H1 (cell line): ENCODE measurements around the gene HLA-C. TPM values are rescaled to one million over a fixed set of nuclear protein-coding genes. Genes with fewer than 3 reads are reported as not detected.

Experiments
- CTCF ChIA-PET: fragments of 300-600 bp; sonication (Branson Sonifier 250); formaldehyde crosslinking; loops from one replicate; lab custom pipeline; 2021; ENCODE audit not compliant: partially characterized antibody; lab: Charles Lee
- POLR2A ChIA-PET: fragments of 300-600 bp; sonication (Branson Sonifier 250); formaldehyde crosslinking; loops from one replicate; lab custom pipeline; 2021; ENCODE audit warnings: inconsistent platforms; ENCODE audit not compliant: partially characterized antibody; lab: Charles Lee
- DNase-seq, 2 experiments: peaks; one replicate each; pipeline versions ENCODE4 v3.0.0 to v3.0.0-alpha.2; 2010 to 2022; ENCODE audit warnings: low spot score in 2 of 2, low read depth in 1 of 2, mixed read lengths in 1 of 2
- FAIRE-seq: peaks from 2 replicates; lab custom pipeline; 2011; peaks lifted over from hg19 to GRCh38; lab: Jason Lieb, UNC
- H2AFZ ChIP-seq: 2 replicates; pipeline ENCODE4 v1.8.1; 2012; ENCODE audit warnings: low read length, inconsistent platforms
- H2AK5ac ChIP-seq: 2 replicates; pipeline ENCODE4 v1.6.1; 2013; ENCODE audit warnings: low read depth, low read length
- H2BK120ac ChIP-seq: replicated peaks from 2 replicates; pipeline ENCODE3; 2013; ENCODE audit warnings: low read depth, low read length, inconsistent platforms
- H2BK12ac ChIP-seq: 2 replicates; pipeline ENCODE4 v1.6.1; 2013; ENCODE audit warnings: low read depth, low read length
- H2BK15ac ChIP-seq: 2 replicates; pipeline ENCODE4 v1.6.1; 2013; ENCODE audit warnings: low read length
- H2BK20ac ChIP-seq: 2 replicates; pipeline ENCODE4 v1.6.1; 2013; ENCODE audit warnings: low read length
- H2BK5ac ChIP-seq: 2 replicates; pipeline ENCODE4 v1.6.1; 2013; ENCODE audit warnings: low read depth, low read length
- H3K14ac ChIP-seq: 2 replicates; pipeline ENCODE4 v1.6.1; 2013; ENCODE audit warnings: inconsistent platforms; ENCODE audit not compliant: insufficient read length
- H3K18ac ChIP-seq: 2 replicates; pipeline ENCODE4 v1.6.1; 2013; ENCODE audit warnings: low read length; ENCODE audit errors: extremely low read depth
- H3K23ac ChIP-seq: 2 replicates; pipeline ENCODE4 v1.6.1; 2013; ENCODE audit warnings: inconsistent platforms; ENCODE audit not compliant: insufficient read length
- H3K23me2 ChIP-seq: 2 replicates; pipeline ENCODE4 v1.6.1; 2013; ENCODE audit warnings: low read depth, low read length
- H3K27ac ChIP-seq: 2 replicates; pipeline ENCODE4 v1.6.1; 2011; ENCODE audit warnings: low read depth, low read length, inconsistent platforms
- H3K27me3 ChIP-seq, 4 experiments: replicated peaks in 1 of 4; 1 replicate in 1 of 4; 2 replicates in 3 of 4; pipeline versions ENCODE4 v1.6.1 to v1.8.1; 2011 to 2013; ENCODE audit warnings: low read length in 3 of 4, mild to moderate bottlenecking in 3 of 4, inconsistent platforms in 2 of 4, mixed read lengths in 2 of 4, moderate library complexity in 1 of 4; ENCODE audit not compliant: control insufficient read depth in 3 of 4, insufficient read depth in 3 of 4; ENCODE audit errors: extremely low read depth in 1 of 4
- H3K36me3 ChIP-seq, 4 experiments: 2 replicates each; pipeline versions ENCODE4 v1.6.1 to v1.8.1; 2011 to 2013; ENCODE audit warnings: mild to moderate bottlenecking in 4 of 4, low read length in 3 of 4, moderate library complexity in 2 of 4, control low read depth in 1 of 4, inconsistent platforms in 1 of 4; ENCODE audit not compliant: insufficient read depth in 4 of 4, control insufficient read depth in 2 of 4
- H3K4ac ChIP-seq: replicated peaks from 2 replicates; pipeline ENCODE3; 2013; ENCODE audit warnings: low read length, low read depth, mixed read lengths, inconsistent platforms; ENCODE audit not compliant: insufficient read length
- H3K4me1 ChIP-seq, 4 experiments: replicated peaks in 1 of 4; 1 replicate in 1 of 4; 2 replicates in 3 of 4; pipeline versions ENCODE4 v1.6.1 to v1.8.1; 2011 to 2013; ENCODE audit warnings: low read length in 3 of 4, inconsistent platforms in 2 of 4, mixed read lengths in 1 of 4; ENCODE audit not compliant: insufficient read depth in 4 of 4, control insufficient read depth in 3 of 4
- H3K4me2 ChIP-seq, 2 experiments: 2 replicates each; pipeline versions ENCODE4 v1.6.1 to v1.8.1; 2011 to 2013; ENCODE audit warnings: low read depth in 2 of 2, low read length in 2 of 2, control low read depth in 1 of 2, inconsistent platforms in 1 of 2, mild to moderate bottlenecking in 1 of 2; ENCODE audit not compliant: insufficient read depth in 1 of 2
- H3K4me3 ChIP-seq, 4 experiments: fragments of 200-600, 300-600 bp in 1 of 4; sonication (generic), shearing (Covaris generic), sonication (Bioruptor Twin) in 1 of 4; 2 replicates each; pipeline versions ENCODE4 v1.5.1 to v1.8.1; 2011 to 2016; ENCODE audit warnings: low read length in 4 of 4, low read depth in 3 of 4, control low read depth in 2 of 4, inconsistent platforms in 2 of 4, mild to moderate bottlenecking in 2 of 4, mixed read lengths in 1 of 4, moderate library complexity in 1 of 4; ENCODE audit not compliant: insufficient read depth in 2 of 4; ENCODE audit errors: extremely low read depth in 1 of 4
- H3K56ac ChIP-seq: replicated peaks from 2 replicates; pipeline ENCODE3; 2013; ENCODE audit warnings: low read depth, mild to moderate bottlenecking, mixed read lengths, low read length, inconsistent platforms; ENCODE audit not compliant: insufficient read length
- H3K79me1 ChIP-seq: 2 replicates; pipeline ENCODE4 v1.6.1; 2013; ENCODE audit warnings: low read depth, low read length, control low read depth
- H3K79me2 ChIP-seq, 2 experiments: 2 replicates each; pipeline versions ENCODE4 v1.6.1 to v1.8.1; 2012 to 2013; ENCODE audit warnings: low read length in 2 of 2, mild to moderate bottlenecking in 2 of 2, inconsistent platforms in 1 of 2; ENCODE audit not compliant: insufficient read depth in 2 of 2, control insufficient read depth in 1 of 2
- H3K9ac ChIP-seq, 4 experiments: replicated peaks in 1 of 4; 1 replicate in 1 of 4; 2 replicates in 3 of 4; pipeline versions ENCODE4 v1.6.1 to v1.8.1; 2011 to 2013; ENCODE audit warnings: low read depth in 3 of 4, low read length in 3 of 4, control low read depth in 2 of 4, mild to moderate bottlenecking in 2 of 4, moderate library complexity in 2 of 4, inconsistent platforms in 1 of 4; ENCODE audit errors: extremely low read depth in 1 of 4
- H3K9me3 ChIP-seq, 2 experiments: 2 replicates each; pipeline versions ENCODE4 v1.6.1 to v1.8.1; 2012 to 2013; ENCODE audit warnings: mild to moderate bottlenecking in 2 of 2, moderate library complexity in 2 of 2, control low read depth in 1 of 2, inconsistent platforms in 1 of 2, low read depth in 1 of 2, low read length in 1 of 2, mixed read lengths in 1 of 2; ENCODE audit not compliant: insufficient read depth in 2 of 2
- H4K20me1 ChIP-seq, 2 experiments: replicated peaks in 1 of 2; 2 replicates each; pipeline versions ENCODE3 to v1.8.1; 2011 to 2013; ENCODE audit warnings: inconsistent platforms in 2 of 2, low read length in 2 of 2, mild to moderate bottlenecking in 1 of 2; ENCODE audit not compliant: insufficient read depth in 2 of 2, control insufficient read depth in 1 of 2
- H4K5ac ChIP-seq: 2 replicates; pipeline ENCODE4 v1.6.1; 2013; ENCODE audit warnings: low read length, low read depth, mixed read lengths, inconsistent platforms; ENCODE audit not compliant: insufficient read length
- H4K8ac ChIP-seq: 2 replicates; pipeline ENCODE4 v1.8.0; 2013; ENCODE audit warnings: mild to moderate bottlenecking, moderate library complexity, low read length, inconsistent platforms; ENCODE audit not compliant: insufficient read depth; ENCODE audit errors: extremely low read depth
- H4K91ac ChIP-seq: replicated peaks from 2 replicates; pipeline ENCODE3; 2013; ENCODE audit warnings: low read length, mixed read lengths, inconsistent platforms; ENCODE audit not compliant: insufficient read length
- CBX8 ChIP-seq: fragments of 300-800, 300-1000 bp; sonication (generic); IDR thresholded peaks from 2 replicates; pipeline ENCODE4 v1.7.1; 2016; ENCODE audit warnings: low read depth, low read length, borderline replicate concordance
- CHD1 ChIP-seq: IDR thresholded peaks from 2 replicates; pipeline ENCODE4 v1.6.1; 2012; ENCODE audit warnings: low read depth, low read length, improper control_type of control experiment
- GTF2F1 ChIP-seq: IDR thresholded peaks from 2 replicates; pipeline ENCODE4 v1.6.1; 2012; ENCODE audit warnings: low read depth, low read length, improper control_type of control experiment, borderline replicate concordance
- JUND ChIP-seq: IDR thresholded peaks from 2 replicates; pipeline ENCODE4 v1.6.1; 2011; ENCODE audit warnings: mild to moderate bottlenecking, improper control_type of control experiment, low read length
- KDM4A ChIP-seq: IDR thresholded peaks from one replicate; pipeline ENCODE4 v1.7.1; 2012; ENCODE audit warnings: low read depth, mild to moderate bottlenecking, moderate library complexity, low read length, inconsistent platforms; ENCODE audit not compliant: severe bottlenecking
- RXRA ChIP-seq: IDR thresholded peaks from 2 replicates; pipeline ENCODE4 v1.6.1; 2011; ENCODE audit warnings: low read depth, mild to moderate bottlenecking, low read length, moderate library complexity; ENCODE audit not compliant: insufficient read depth
- WGBS, 2 experiments: shearing (Covaris generic) in 1 of 2; methylation state at CpG; one replicate each; pipeline versions ENCODE4 v1.1.6 to v1.1.7; 2013 to 2015; ENCODE audit warnings: low lambda C conversion rate in 2 of 2, mixed read lengths in 2 of 2, inconsistent platforms in 1 of 2, low coverage in 1 of 2, missing lambda C conversion rate in 1 of 2; ENCODE audit not compliant: insufficient replicate concordance in 2 of 2, insufficient coverage in 1 of 2, insufficient read length in 1 of 2; ENCODE audit errors: extremely low coverage in 1 of 2, missing lambda C conversion rate in 1 of 2; 5-methylcytosine and 5-hydroxymethylcytosine counted together
- polyA plus RNA-seq, 7 experiments: library from polyadenylated mRNA; depleted of rRNA in 3 of 7; stranded (reverse) in 5 of 7; unstranded in 2 of 7; fragments of >200 nt in 5 of 7; fragments of 200-250 nt in 2 of 7; gene quantifications; 1 replicate in 5 of 7; 2 replicates in 1 of 7; 4 replicates in 1 of 7; pipeline versions ENCODE4 v1.2.1 to v1.2.3, GENCODE V29; 2011 to 2013; ENCODE audit warnings: missing spikeins in 2 of 7, mixed read lengths in 2 of 7
- total RNA-seq: library from RNA; stranded (reverse); fragmentation: NEBNext Ultra II Directional; extraction: Animal tissue kit (Norgen Biotek cat#: 25700); gene quantifications from 2 replicates; pipeline ENCODE4 v1.2.1, GENCODE V29; 2021

Gene HLA-C
- total and polyA plus RNA-seq, 2 of the 8 experiments (the other 6 are each of a cell fraction or from before 2014, with no cell fraction given): 245 to 360 TPM

DNA sequence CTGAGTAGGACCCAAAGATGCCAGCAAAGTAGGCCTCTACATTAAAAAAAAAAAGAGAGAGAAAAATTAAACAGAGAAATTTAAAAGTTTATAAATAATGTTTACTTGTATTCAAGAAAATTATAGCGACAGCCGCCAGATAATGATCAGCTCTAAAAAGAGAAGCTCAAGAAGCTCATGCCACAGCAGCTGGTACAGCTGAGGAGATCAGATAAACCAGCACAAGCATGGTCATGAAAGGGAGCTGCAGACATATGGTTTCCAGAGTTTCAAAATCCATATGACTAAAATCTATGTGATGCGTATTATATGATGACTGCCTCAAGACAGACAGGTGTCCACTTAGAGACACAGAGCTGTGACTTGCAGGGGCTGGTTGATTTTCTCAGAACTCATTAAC is 13.6 kb upstream of the HLA-C start:
- Histone ChIP-seq H2BK120ac (no peak overlapping the region), H3K4ac (no peak overlapping the region), H3K23me2 (no peaks in the 10 kb centered on the region), H3K27ac (no peak overlapping the region), H2BK5ac (no peak overlapping the region), H2BK12ac (no peak overlapping the region), H3K14ac (no peak overlapping the region), H3K4me2 (no peak overlapping the region), H3K23ac (no peak overlapping the region), H2AK5ac (no peak overlapping the region), H3K36me3 (no peaks in the 10 kb centered on the region), H3K9ac (no peak overlapping the region), H3K18ac (no peak overlapping the region), H3K79me2 (no peaks in the 10 kb centered on the region), H4K5ac (no peak overlapping the region), H3K27me3 (no peaks in the 10 kb centered on the region), H3K4me3 (no peak overlapping the region), H4K20me1 (no peaks in the 10 kb centered on the region), H3K4me1 (no peaks in the 10 kb centered on the region), H3K56ac (no peak overlapping the region), H4K8ac (no peak overlapping the region), H4K91ac (no peak overlapping the region), H3K9me3 (no peaks in the 10 kb centered on the region), H3K79me1 (no peaks in the 10 kb centered on the region), H2BK20ac (no peak overlapping the region), H2BK15ac (no peak overlapping the region), H2AFZ (no peak overlapping the region)
- 86% methylated on average over 3 of the region's 3 CpGs; no CpG with 5 or more reads in 1 of the 2 experiments for WGBS, 2 experiments
- no peak for FAIRE-seq
- TF ChIP-seq RXRA: no peak
- TF ChIP-seq JUND: no peak
- TF ChIP-seq CBX8: no peak
- no peak for TF ChIP-seq CHD1
- no peak for TF ChIP-seq GTF2F1
- no peak for TF ChIP-seq KDM4A
- CTCF ChIA-PET: interaction anchor here (1.1 to 1.2 kb wide), 2 partner anchors 9 to 224 kb away, joined by 3 to 4 read pairs; no protein-coding TSS in a partner anchor
- POLR2A ChIA-PET: interaction anchor here (1.3 to 1.7 kb wide), 2 partner anchors 8 to 80 kb away, joined by 3 to 4 read pairs; no protein-coding TSS in a partner anchor
- no peak for DNase-seq
